ENCODE data around the gene PLIN3. TPM values are rescaled to one million over a fixed set of nuclear protein-coding genes. Genes with fewer than 3 reads are reported as not detected.
"Not testable (repeated sequence)": the region's sequence is repeated elsewhere in the genome, so short reads cannot be mapped to it uniquely, and the experiment has no call there.

Gene PLIN3
- total RNA-seq, 4 donors from 2014 or later: 18.5 to 66.3 (median 34.7) TPM

DNA sequence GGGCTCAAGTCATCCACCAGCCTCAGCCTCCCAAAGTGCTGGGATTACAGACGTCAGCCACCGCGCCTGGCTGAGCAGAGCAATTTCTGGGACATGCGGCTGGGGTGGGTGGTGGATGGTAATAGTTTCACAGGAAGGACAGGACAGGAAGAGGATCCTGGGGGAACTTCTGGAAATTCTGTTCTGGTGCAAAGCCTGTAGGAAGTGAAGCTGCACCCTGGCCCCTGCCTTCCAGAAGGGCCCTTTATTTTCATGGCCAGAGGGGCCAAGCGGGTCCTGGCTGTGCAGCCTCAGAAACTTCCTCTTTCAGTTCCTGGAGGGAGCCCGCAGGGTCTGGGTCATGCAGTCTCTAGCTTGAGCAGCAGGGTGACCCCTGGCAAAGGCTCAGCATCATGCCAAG is 60.3 kb downstream of the PLIN3 start:
- no peaks in the 10 kb centered on the region for H3K36me3 ChIP-seq
- WGBS, 2 donors (ENCODE audit: low coverage in 1 of 2): no CpG with 5 or more reads among the region's 6 CpGs
- TF ChIP-seq EP300 (IDR thresholded peaks at IDR 0.05) (no peak), POLR2AphosphoS5 (IDR thresholded peaks at IDR 0.05) (no peak), POLR2A (IDR thresholded peaks at IDR 0.05) (no peak)
- TF ChIP-seq, protein P1, sequence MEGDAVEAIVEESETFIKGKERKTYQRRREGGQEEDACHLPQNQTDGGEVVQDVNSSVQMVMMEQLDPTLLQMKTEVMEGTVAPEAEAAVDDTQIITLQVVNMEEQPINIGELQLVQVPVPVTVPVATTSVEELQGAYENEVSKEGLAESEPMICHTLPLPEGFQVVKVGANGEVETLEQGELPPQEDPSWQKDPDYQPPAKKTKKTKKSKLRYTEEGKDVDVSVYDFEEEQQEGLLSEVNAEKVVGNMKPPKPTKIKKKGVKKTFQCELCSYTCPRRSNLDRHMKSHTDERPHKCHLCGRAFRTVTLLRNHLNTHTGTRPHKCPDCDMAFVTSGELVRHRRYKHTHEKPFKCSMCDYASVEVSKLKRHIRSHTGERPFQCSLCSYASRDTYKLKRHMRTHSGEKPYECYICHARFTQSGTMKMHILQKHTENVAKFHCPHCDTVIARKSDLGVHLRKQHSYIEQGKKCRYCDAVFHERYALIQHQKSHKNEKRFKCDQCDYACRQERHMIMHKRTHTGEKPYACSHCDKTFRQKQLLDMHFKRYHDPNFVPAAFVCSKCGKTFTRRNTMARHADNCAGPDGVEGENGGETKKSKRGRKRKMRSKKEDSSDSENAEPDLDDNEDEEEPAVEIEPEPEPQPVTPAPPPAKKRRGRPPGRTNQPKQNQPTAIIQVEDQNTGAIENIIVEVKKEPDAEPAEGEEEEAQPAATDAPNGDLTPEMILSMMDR (IDR thresholded peaks at IDR 0.05): no peak
- H3K9me3 ChIP-seq: no peaks in the 10 kb centered on the region
- peaks cover 0 to 18% (median 2%) of the 10 kb centered on the region in 3 donors for H3K4me1 ChIP-seq
- no peak for ATAC-seq
- no peaks in the 10 kb centered on the region for H3K27me3 ChIP-seq
- H3K27ac ChIP-seq: no peak overlapping the region
- H3K4me3 ChIP-seq: no peak overlapping the region

DNA sequence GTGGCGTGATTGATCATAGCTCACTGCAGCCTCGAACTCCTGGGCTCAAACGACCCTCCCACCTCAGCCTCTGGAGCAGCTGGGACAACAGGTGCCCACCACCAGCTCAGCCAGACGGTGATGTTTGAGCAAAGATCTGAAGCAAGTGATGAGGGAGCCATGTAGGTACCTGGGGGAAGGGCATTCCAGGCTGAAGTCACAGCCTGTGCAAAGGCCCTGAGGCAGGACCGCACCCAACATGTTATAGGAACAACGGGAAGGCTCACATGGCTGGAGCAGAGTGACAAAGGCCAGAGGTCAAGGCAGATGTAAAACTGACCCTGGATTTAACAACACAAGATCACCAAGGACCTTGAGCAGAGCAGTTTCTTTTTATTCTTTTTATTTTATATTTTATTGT is 61.1 kb downstream of the PLIN3 start:
- peaks cover 0 to 18% (median 0%) of the 10 kb centered on the region in 3 donors for H3K4me1 ChIP-seq
- TF ChIP-seq POLR2AphosphoS5 (IDR thresholded peaks at IDR 0.05): no peak
- TF ChIP-seq, protein P1 (IDR thresholded peaks at IDR 0.05): no peak
- TF ChIP-seq POLR2A (IDR thresholded peaks at IDR 0.05): no peak
- TF ChIP-seq EP300 (IDR thresholded peaks at IDR 0.05): no peak

DNA sequence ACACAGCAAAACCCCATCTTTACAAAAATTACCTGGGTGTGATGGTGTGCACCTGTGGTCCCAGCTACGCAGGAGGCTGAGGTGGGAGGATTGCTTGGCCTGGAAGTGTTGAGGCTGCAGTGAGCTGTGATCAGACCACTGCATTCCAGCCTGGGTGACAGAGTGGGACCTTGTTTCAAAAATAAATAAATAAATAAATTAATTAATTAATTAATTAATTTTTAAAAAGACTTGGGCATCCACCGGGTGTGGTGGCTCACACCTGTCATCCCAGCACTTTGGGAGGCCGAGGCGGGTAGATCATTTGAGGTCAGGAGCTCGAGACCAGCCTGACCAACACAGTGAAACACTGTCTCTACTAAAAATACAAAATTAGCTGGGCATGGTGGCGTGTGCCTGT is 62.3 kb downstream of the PLIN3 start:
- H3K4me3 ChIP-seq, H3K27ac ChIP-seq, H3K9me3 ChIP-seq, ATAC-seq, H3K36me3 ChIP-seq, H3K27me3 ChIP-seq: not testable (repeated sequence)
- H3K4me1 ChIP-seq: peaks cover 0 to 18% (median 0%) of the 10 kb centered on the region in 3 donors
- 88 to 91% methylated on average over 4 to 5 of the region's 6 CpGs for WGBS, 2 donors (ENCODE audit: low coverage in 1 of 2)

More for the DNA sequence above, 61.1 kb downstream of the PLIN3 start:
- ATAC-seq: no peak
- Histone ChIP-seq H3K36me3 (no peaks in the 10 kb centered on the region), H3K9me3 (no peaks in the 10 kb centered on the region), H3K27ac (no peak overlapping the region), H3K27me3 (no peaks in the 10 kb centered on the region), H3K4me3 (no peak overlapping the region)
- 83 to 90% methylated on average over 4 to 6 of the region's 6 CpGs for WGBS, 2 donors (ENCODE audit: low coverage in 1 of 2)

DNA sequence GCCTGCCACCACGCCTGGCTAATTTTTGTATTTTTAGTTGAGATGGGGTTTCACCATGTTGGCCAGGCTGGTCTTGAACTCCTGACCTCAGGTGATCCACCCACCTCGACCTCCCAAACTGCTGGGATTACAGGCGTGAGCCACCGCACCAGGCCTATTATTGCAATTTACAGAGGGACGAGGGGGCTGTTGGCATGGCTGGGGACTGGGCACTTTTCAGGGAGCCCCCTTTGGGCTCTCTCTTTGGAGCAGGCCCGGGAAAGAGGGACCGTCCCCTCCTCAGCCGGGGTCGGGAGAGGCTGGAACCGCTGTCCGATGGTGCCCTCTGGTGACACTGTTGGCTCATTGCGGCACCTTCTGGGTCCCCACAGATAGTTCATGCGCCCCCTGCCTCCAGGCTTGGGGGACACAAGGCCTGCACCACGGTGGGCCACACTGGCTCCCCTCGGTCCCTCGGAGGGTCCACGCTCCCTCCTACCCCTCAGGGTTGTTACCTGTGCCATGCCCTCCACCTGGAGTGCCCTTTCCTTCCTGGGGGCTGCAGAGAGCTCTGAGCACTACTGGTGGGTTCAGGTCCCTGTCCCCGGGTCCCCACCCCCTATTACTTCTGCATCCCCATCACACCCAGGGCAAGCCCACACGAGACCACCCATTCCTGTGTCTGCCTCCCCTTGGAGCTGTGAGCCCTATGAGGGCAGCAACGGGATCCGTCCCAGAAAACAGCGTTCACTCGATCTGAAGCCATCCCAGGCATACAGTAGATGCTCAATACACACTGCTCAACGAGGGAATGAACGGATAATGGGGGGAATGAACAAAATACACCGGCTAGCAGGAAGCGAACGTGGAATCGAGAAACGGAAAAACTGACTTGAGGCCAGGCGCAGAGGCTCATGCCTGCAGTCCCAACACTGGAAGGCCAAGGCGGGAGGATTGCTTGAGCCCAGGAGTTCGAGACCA is 63.5 kb downstream of the PLIN3 start:
- no peaks in the 10 kb centered on the region for H3K27me3 ChIP-seq
- 20% methylated on average over 4 of the region's 33 CpGs; no CpG with 5 or more reads in 1 of the 2 donors for WGBS, 2 donors (ENCODE audit: low coverage in 1 of 2)
- H3K36me3 ChIP-seq: no peaks in the 10 kb centered on the region
- no peak overlapping the region for H3K4me3 ChIP-seq
- no peak for TF ChIP-seq EP300 (IDR thresholded peaks at IDR 0.05)
- TF ChIP-seq, protein P1 (IDR thresholded peaks at IDR 0.05): peak in 3 of 4 experiments; percentile 49 to 79 (median 55)
- peaks cover 0 to 10% (median 0%) of the 10 kb centered on the region in 3 donors for H3K4me1 ChIP-seq
- H3K27ac ChIP-seq: no peak overlapping the region
- H3K9me3 ChIP-seq: no peaks in the 10 kb centered on the region
- peak; percentile 43 for ATAC-seq

DNA sequence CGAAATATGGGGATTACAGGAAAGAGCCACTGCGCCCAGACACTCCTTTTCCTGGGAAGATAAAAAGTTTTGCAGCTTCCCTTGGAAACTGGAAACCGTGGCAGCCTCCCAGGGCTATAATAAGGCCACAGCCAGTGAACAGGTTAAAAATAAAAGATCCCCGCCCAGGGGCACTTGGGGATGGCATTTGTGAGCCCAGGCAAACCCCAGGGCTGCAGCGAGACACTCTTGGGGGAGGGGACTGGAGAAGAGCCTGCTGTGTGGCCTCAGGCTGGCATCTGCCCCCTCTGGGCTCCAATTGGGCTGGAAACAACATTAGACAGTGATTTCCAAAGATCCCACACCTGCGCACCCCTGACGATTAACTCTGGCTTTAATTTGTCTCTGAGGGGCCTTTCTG is 64.8 kb downstream of the PLIN3 start:
- H3K36me3 ChIP-seq: peaks cover 0 to 8% of the 10 kb centered on the region in 2 donors
- no peaks in the 10 kb centered on the region for H3K27me3 ChIP-seq
- 73 to 76% methylated on average over 2 to 7 of the region's 7 CpGs for WGBS, 2 donors (ENCODE audit: low coverage in 1 of 2)
- ATAC-seq: no peak
- H3K9me3 ChIP-seq: no peaks in the 10 kb centered on the region
- TF ChIP-seq, protein P1 (IDR thresholded peaks at IDR 0.05): no peak
- TF ChIP-seq EP300 (IDR thresholded peaks at IDR 0.05) (no peak), POLR2A (IDR thresholded peaks at IDR 0.05) (no peak), POLR2AphosphoS5 (IDR thresholded peaks at IDR 0.05) (no peak)
- H3K4me3 ChIP-seq: no peak overlapping the region
- H3K4me1 ChIP-seq: peaks cover 0 to 9% (median 0%) of the 10 kb centered on the region in 3 donors
- no peak overlapping the region for H3K27ac ChIP-seq

Measured in gastroesophageal sphincter (tissue), 4 donors.